OCI-M1 (cell line): ENCODE results near the gene ARID1B.

Source experiments
- DNase-seq: peaks from one replicate; lab custom pipeline; 2025; lab: John Stamatoyannopoulos, UW

The ARID1B gene

DNA sequence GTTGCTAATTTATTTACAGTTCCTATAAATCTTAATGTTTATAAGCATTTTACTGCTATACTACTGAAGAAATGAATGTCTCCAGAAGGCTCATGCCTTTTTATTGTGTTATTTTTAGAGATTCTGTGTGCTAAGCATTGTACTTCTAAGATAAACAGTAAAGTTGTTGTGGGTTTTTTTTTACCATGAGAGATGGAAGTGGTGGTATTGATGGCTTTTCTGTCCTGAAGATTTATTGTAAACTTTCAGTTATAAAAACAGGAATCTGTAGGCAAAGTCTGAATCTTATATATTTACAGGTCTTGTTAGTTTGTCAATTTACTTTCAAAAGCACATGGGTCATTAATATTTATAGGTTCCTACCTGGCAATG lies 299.3 kb downstream of the ARID1B start:
- DNase-seq: no peak

DNA sequence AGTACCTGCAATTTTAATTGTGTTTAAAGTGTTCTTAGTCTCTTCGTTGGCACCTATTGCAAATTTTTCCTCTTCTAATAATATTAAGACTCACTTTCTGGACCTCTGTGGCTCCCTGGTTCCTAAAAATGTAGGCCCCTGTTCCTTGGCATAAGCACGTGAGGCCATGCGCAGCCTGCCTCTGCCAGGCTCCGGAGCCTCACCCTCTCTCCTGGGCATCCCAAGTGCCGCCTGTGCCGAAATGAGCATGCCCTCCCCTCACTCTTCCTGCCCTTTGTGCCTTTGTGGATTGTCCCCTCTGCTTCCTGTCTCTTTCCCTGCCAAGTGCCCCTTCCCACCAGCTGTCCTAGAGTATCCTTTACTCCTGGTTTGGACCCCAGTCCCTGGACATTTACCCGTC lies 300.1 kb downstream of the ARID1B start:
- no peak for DNase-seq

DNA sequence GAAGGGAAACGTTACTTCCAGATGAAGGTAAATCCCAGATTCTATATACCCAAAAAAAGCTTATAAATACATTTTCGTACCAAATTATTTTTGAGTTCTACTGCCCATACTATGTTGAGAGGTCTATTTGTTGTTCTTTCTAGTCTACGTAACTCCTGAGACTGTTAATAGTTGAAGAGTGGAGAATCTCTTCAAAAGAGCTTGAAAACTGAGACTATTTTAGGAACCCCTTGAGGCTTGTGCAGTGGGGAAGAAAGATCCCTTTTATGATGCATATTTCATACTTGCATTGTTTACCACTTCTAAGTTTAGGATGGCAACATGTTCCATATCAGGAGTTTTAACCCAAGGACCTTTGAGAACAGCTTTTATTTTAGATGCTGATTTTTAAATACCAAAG lies 301.1 kb downstream of the ARID1B start:
- no peak for DNase-seq

DNA sequence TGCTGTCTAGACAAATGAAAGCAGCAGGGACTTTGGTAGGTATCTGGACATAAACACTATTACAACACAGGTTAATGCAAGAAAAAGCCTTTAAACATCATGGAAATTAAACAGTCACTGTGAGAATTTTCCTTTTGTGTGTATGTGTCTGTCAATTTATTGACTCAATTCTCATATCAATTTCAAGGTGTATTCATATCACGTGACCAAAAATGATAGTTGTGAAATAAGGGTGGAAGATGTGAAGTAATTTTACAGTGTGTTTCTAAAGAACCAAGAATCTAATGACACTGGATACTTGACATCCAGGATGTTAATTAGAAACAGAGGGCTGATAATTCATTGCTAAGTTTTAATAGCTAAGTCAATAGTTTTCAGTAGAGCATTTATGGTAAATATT lies 302.1 kb downstream of the ARID1B start:
- DNase-seq: no peak

DNA sequence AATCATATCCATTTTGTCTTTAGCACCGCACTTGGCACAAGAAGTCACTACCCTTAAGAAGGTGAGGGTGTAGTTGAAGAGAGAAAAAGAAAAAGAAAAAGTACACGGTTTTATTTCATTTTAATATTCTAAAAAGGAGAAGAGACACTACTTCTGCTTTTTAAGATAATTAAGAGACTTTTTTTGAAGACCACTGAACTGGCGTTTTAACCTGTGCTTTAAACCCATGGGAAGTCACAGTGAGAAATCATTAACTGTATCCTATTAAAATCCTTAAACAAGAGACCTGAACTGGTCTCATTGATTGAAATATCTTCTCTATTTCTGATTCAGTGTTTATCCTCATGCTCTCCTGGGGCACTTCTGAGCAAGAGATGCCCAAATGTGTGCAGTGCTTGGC lies 302.6 kb downstream of the ARID1B start:
- DNase-seq: peak; percentile 37

DNA sequence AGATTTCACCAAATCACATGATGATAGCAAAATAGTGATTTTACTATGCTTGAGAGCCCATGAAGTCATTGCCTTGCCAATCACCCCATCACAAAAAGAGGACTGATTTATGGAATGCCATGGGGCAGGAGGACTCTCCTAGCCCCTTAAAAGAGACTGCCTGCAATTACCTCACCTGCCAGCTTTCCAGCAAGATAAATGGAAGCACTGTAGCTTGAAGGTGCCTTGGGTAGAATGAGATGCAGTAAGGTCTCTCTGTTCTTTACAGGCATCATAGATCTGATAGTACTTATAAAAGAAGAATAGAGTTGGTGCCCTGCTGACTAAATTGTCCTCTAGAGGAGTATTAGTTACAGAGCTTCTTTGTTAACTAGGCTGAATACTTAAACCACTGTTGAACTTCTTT lies 303.8 kb downstream of the ARID1B start:
- no peak for DNase-seq

DNA sequence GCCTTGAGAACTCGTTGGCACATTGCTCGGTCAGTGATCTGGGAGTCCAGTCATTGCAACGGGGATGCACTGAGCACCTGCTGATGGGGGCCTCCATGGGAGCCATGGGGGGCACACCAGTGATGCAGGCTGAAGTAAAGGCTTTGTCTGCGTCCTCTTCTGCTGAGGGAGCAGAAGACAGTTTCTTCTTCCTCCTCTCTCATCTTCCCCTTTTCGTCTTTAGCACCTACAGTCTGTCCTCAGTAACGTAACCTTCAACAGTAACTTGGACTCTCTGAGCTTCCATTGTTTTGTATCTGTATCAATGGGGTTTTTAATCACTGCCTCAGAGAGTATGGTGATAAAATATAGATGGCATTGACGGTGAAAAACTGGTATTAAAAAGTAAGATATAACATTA lies 306.2 kb downstream of the ARID1B start:
- no peak for DNase-seq

DNA sequence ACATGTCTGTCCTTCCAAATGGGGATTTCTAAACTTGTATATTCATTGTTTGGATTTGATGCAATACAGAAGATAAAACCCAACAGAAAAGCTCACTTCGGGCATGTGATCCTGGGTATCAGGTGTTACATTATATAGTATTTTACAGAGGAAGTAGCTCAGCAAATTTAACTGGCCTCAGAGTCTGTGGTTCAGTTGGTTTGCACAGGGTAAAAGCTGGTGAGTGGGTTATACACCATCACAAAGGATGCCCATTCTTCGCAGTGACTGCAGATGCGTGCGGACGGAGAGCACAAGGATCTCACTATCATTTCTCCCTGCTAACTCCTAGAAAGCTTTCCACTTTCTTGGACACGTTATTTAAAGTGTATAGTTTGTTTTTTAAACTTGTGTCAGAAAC lies 309.5 kb downstream of the ARID1B start:
- DNase-seq: no peak

DNA sequence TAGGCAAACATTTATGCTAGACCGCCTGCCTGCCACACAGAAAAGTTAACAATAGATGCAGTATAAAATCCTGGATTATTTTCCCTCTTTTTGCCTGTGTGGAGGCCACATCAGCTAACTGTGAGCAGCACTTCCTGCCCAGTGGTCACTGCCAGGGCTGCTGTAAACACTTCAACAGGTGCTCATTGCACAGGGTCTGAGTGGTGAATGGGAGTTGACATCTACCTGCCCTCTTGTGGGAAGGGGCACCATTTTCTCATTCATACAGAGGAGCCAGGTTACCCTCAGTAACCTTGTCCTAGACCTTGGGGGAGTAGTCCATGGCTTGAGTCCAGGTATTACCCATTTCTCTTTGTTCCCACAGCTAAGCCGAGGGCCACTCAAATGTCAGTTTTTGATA lies 310.8 kb downstream of the ARID1B start:
- DNase-seq: no peak

DNA sequence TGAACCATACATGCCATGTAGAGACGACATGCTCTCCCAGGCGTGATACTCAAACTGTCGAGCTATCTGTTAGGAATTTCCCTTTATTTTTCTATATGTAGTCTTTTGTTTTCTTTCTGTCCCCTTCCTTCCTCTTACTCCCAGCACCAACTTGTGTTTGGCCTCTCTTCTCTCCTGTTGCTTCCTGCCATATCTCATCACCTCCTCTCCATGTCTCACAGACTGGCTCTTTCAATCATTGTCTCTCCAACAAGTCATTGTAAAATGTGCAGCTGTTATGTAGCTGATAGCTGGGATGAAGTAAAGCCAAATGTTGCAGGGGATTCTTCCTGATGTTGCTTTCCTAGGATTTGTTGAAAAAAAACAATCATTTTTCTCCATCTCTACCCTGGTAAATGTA lies 311.7 kb downstream of the ARID1B start:
- DNase-seq: no peak

DNA sequence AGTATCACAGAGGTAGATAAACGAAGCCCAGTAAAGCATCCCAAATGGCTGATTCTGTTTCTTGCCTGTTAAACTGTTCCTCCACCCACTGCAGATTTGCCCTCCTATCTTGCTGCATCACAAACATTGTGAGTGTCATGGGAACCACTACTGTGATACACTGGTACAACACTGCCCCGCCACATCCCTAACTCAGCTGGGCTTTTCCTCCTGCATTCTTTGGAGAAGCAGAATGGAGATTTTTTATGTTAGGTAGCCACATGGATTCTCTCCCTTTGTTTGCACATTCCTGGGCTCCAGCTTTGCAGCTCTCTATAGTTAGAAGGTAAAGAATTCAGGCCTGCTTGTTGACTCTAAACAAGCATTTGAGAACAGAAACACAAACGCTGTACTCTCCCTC lies 312.1 kb downstream of the ARID1B start:
- DNase-seq: no peak

DNA sequence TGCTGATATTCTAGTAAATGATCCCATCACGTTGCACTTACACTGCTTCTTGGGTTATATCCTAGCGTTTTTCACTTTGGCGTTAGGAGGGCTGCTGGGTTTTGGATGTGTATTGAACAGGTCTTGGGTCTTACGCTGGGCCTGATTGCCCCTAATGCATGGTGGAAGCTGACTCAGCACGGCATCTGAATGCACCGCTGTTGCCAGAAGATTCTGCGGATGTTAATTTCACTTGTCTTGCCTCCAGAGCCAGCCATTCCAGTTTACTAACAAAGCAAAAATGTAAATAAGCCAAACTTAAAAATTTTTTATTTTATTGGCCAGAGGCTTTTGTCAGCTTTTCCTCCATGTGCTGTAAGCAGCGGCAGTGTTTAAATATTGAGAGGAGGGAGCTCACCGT lies 312.7 kb downstream of the ARID1B start:
- no peak for DNase-seq

DNA sequence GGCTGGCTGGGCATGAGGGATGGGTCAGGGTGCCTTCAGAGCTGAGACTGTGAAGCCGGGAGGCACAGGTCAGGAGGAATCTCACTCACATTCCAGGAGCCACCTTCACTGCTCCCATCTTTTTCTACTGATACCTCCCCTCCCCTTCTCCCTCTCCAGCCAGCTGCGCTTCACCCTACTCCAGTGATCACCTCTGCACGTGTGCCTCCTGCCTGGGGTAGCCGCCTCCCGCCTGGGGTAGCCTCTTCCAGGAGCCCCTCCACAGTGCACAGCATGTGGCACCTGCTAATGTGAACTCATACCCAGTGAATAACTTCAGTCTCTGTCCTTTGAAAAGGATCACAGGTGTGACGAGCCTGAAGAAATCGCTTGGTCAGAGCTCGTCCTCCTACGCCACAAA lies 313.6 kb downstream of the ARID1B start:
- DNase-seq: no peak

DNA sequence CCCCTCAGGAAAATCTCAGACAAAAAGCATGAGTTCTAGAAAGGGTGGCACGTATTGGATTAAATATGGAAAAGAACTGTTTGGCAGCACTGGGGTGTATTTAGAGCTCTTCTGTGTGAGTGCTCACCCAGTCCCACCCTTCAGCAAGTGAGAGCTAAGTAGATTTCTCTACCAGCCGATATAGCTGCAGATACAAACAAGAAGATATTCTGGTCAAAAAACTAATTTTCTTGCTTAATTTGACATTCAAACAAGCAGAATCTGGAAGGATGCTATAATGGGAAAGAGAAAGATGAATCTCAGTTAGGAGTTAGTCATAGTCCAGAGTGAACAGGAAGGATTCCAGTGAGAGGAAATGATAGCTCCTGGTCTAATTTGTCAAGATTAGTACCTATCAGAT lies 314.1 kb downstream of the ARID1B start:
- no peak for DNase-seq

DNA sequence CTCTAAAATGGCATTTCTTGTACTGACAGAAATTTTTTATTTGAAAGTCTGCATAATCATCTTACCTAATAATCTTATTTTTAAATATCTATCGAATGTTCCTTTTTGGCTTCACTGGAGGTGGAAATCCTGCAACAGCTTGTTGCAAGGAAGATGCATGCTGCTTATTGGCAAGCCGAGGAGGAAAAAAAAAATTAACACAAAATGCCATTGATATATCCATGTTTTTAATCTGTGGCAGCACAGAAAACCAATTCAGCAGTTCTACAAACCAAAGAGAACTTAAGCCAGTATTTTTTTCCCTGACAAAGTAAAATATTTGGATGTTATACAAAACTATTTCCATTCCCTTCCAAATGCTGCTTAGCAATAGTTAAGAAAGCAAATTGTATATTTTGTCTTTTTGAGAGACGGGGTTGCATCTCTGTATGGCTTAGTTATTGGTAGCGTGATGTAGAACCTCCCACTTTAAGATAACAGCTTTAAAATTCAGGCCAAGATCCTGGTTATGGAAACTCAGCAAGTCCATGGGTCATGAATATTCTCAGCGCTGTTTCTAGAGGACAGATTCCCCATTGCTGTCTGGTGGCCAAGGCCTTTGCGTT lies 314.8 kb downstream of the ARID1B start:
- DNase-seq: no peak

DNA sequence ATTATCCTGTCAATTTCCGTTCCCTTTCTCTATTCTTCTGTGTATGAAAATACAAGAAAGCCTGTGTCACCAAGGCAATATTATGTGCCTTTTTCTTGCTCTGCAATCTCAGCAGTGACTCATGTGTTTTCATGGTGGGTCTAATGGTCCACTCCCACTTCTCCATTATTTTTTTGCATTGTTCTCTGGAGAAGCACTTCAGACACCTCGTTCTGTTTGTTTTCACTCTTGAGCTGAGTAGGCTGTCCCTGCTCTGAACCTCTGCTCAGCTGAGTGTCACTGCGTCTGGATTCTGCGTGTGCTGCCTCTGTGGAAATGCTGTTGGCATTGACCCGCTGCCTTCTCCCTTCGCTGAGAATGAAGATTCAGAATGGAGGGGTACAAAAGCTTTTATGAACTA lies 315.6 kb downstream of the ARID1B start:
- no peak for DNase-seq

DNA sequence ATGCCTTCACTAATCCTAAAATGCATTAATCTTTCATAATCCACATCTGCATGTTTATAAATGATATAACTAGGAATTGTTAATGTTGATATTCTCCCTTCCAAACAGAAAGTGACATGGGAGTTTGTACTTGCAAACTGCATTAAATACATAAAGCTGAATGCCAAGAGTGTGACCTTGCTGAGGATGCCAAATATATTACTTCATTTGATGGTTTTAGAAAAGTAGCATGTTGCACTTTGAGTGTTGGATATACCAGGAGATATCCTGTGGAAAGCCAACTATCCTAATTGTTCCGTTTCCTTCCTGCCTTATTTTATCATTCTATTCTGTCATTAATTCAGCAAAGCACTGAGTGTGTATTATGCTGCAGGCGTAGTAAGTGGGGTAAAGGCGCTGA lies 316.4 kb downstream of the ARID1B start:
- DNase-seq: no peak

DNA sequence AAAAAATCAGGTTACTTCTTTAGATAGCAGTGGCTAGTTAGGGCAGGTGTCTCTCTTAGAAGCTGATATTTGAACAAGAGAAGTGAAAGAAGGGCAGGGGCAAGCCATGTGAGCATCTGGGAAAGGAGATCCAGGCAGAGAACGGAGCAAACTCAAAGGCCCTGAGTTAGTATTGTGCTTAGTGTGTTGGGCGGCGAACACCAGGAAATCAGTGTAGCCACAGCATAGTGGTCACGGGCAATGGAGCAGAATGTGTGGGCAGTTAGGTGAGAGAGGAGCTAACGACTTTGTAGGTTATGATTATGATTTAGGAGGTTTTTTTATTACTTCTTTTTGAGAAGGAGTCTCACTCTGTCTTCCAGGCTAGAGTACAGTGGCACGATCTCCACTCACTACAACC lies 316.9 kb downstream of the ARID1B start:
- DNase-seq: no peak

DNA sequence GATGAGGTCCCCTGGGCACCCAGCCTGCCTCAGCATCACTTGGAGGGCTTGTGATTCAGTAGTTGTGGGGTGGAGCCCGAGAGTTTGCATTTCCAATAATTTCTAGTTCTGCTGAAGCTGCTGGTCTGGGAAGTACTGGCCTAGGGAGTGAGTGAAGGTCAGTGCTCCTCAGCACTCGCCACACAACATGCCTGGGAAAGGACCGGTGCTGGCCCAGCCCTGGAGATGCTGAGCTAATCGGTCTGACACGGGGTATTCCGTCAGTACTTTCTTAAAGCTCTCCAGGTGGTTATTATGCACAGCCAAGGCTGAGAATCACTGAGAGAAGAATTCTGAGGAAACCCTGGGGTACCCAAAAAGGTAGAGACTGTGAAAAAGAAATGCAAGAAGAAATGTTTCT lies 317.9 kb downstream of the ARID1B start:
- no peak for DNase-seq

DNA sequence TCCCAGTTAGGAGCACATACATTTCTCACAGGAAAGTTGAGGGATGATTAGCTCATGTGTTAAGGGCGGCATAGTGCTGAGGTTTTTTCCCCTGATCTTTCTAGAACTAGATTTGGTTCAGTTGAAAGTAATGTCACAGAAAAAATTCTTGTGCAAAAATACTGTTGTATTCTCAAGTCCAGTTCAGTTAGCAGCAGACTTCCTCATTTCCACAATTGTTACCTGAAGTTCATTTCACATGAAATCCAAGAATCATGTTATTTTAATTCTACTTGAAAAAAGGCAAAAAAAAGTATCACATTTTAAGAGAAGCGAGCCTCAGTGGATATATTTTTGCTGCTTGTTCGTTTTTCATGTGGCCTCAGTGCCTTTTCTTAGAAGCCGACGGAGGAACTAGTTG lies 318.4 kb downstream of the ARID1B start:
- no peak for DNase-seq

DNA sequence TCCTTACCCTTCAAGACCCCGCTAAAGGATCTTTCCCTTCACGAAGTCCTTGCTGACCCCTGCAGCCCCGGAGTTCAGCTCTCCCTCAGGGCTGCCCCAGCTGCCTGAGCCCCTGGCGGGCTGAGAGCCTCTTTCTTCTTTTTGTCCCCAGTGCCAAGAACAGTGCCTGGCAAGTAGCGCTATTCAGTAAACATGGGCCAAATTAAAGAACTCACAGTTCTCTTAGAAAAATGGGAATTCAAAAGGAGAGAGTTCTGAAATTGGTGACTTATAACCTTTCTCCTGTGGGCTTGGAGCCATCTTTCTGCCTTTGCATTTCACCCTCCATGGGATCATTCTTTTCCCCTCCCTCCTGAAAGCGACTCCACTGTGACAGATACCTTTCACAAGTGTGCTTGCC lies 318.9 kb downstream of the ARID1B start:
- no peak for DNase-seq

DNA sequence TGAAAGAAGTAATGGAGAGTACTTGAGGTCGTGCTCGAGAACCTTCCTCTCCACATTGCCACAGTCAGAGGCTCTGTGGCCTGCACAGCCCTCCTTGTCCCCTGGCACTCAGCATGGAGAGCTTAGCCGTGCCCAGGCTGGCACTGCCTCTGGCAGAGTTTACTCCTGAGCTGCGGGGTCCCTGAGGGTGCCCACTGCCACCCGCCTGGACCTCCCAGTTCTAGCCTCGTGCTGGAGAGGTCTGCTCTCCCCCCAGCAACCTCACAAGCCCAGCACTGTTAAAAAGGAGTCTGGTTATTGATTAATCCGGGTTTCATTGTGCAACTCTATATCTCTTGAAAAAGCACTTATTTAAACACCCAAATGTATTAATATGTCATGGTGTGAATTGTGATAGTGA lies 319.3 kb downstream of the ARID1B start:
- no peak for DNase-seq

DNA sequence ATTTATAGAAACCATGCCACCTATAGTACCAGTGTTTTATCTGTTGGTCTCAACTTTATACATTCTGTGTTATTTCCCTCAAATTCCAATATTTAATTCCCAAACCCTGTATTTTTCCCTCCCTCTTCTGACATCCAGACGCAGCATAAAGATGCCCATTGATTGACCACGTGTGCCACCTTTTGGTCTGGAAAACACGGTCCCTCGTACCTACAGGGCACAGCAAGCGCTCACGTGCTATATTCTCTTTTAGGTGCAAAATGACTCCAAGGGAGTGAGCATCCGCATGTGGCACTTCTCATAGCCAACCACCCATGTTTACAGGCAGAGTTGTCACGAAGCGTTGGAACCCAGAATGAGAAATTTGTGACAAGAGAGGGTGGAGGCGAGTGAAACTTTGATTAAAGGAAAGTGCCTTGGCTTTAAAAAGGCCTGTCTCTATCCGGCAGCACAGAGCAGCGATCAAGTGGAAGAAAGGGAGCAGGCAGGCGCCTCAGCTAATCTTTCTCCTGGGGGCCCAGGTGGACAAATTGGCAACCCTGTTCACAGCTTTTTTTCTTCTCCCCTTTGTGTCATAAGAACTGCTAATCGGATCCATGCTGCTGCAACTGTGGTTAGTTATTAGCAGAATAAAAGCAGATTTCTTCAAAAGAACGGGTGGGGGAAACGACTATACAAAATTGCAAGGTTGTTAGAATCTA lies 320.2 kb downstream of the ARID1B start:
- no peak for DNase-seq

DNA sequence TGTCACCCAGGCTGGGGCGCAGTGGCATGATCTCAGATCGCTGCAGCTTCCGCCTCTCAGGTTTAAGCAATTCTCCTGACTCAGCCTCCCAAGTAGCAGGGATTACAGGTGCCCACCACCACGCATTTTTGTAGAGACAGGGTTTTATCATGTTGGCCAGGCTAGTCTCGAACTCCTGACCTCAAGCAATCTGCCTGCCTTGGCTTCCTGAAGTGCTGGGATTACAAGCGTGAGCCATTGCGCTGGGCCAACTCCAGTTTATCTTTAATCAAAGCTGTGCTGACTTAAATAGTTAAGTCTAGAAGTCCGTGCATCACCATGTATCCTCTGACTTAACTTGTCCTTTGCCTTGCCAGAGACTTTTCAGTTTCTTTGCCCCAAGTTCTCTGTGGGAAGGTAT lies 321.8 kb downstream of the ARID1B start:
- DNase-seq: no peak
